HG02588 (cell line): ENCODE results near the gene FARP1.

Experiments
- ATAC-seq: cut with Tn5 transposase; IDR thresholded peaks from one replicate; pipeline ENCODE4 v1.9.1; 2021; ENCODE audit warnings: mild to moderate bottlenecking, moderate library complexity; ENCODE audit not compliant: unreplicated experiment

Gene FARP1

DNA sequence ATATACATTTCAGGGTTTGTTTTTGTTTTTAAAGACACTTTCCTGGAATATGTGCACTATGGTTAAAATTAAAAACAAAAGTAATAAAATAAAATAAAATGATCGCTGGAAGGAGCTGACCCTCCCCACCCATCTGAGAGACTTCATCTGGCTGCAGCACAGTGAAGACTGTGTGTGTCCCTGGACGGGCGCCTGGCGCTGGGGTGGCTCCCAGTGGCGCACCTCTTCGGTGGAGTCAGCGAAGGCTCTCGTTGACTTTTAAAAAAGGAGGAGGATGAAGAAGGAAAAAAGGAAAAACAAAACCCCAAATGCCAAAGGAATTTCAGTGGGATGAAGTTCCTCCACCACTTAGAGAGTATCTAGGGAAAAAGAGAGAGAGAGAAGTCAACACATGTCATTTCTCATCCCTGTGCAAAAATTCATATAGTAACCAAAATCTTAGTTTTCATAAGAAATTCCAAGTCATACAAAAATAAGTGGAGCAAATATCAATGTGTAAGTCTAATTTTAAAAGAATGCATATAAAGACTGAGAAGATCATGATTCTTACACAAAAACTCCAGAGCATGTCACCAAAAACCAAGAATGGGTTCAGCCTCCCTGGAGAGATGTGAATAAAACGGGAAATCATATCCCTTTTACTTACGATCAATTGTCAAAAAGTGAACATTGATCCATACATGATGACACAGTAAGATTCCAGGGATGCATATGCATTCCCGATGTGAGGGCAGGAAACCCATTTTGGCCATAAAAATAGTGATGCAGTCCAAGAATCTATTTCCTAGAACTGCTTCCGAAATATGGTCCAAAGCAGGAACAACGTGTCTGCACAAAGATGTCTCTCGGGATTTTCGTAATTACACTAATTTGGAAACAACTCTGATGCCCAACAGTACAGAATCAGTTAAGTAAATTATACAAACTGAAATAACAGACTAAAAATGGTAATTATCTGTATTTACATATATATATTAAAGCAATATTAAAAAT lies 310.3 kb downstream of the FARP1 start:
- no peak for ATAC-seq

- no peak for ATAC-seq
Observed at GRCh38 chr13:98454389-98454881, 311.5 kb downstream of the FARP1 start.

GRCh38 chr13:98456413-98456845 lies 313.5 kb downstream of the FARP1 start:
- no peak for ATAC-seq

GRCh38 chr13:98457053-98457452 lies 314.2 kb downstream of the FARP1 start:
- no peak for ATAC-seq

GRCh38 chr13:98458431-98458830 lies 315.5 kb downstream of the FARP1 start:
- no peak for ATAC-seq

- no peak for ATAC-seq
Observed at GRCh38 chr13:98459171-98459681, 316.3 kb downstream of the FARP1 start.

GRCh38 chr13:98459721-98460370 lies 317.0 kb downstream of the FARP1 start:
- ATAC-seq, result no peak

GRCh38 chr13:98460516-98460915 lies 317.6 kb downstream of the FARP1 start:
- ATAC-seq, result no peak

GRCh38 chr13:98461486-98462240 lies 318.8 kb downstream of the FARP1 start:
- no peak for ATAC-seq

DNA sequence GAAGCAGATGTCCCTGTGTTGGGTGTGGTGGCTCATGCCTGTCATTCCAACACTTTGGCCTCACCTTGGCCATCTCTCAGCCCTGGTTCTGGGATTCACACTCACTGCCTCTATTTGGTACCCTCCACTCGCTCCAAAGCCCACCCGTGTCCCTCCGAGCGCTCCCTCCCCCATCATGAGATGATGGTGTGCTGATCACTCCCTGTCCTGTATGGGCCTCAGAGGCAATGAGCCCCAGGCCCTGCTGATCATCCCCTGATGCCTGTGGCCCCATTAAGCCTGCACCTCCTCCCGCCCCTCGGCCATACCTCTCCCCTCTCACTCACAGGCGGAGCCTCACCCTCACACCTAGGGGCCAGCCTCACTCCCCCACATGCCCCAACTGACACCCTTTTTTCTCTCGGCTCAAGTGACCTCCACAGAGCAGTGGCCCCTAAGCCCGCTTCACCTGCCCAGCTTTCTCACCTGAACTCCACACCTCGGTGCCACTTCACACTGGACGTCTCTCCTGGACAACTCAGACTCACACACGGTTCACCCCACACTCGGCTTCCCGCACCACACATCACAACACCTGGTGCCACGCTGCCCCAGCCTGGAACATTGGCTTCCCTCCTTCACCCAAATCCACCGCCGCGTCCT lies 319.5 kb downstream of the FARP1 start:
- no peak for ATAC-seq

GRCh38 chr13:98462946-98463345 lies 320.1 kb downstream of the FARP1 start:
- no peak for ATAC-seq

DNA sequence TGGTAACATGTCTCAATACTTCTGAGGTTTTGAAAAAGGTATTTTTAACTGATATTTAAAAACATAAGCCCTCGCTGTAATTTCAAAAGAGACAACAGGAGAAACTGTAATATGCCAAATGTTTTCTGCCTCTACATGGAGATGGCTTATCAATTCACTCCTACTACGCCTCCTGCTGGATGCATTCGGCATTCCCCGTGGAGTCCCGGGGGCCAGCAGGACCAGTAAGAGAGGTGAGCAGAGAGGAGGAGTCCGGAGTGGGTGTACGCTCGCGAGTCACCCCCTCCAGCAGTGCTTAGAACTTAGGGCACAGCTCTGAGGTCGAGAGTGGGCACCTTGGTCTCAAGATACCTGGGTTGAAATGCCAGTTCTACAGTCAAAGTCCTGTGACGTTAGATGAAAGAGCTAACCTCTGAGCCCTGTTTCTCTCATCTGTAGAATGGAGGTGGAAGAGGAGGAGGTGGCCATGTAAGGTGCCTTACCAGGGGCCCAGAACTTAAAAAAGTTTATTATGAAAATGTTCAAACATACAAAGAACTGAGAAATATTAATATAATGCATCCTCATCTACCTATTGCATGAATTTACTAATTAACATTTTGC lies 323.8 kb downstream of the FARP1 start:
- no peak for ATAC-seq

GRCh38 chr13:98467263-98467985 lies 324.5 kb downstream of the FARP1 start:
- ATAC-seq, result no peak

GRCh38 chr13:98468361-98468760 lies 325.5 kb downstream of the FARP1 start:
- ATAC-seq, result no peak

DNA sequence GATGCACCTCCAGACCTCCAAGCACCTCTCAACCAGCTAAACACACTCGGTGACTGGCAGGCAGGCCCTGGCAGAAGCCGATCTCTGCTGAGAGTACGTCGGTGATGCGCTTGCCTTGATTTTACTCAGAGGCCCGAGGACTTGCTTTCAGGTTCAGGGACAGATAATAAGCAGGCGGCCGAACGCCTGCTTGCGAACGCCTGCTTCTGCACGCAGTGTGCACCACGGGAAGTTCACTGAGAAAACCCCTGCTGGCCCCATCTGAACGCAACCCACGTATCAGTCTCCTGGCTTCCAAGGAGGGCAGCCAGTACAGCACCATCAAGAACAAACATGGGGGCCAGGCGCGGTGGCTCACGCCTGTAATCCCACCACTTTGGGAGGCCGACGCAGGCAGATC lies 326.0 kb downstream of the FARP1 start:
- no peak for ATAC-seq

DNA sequence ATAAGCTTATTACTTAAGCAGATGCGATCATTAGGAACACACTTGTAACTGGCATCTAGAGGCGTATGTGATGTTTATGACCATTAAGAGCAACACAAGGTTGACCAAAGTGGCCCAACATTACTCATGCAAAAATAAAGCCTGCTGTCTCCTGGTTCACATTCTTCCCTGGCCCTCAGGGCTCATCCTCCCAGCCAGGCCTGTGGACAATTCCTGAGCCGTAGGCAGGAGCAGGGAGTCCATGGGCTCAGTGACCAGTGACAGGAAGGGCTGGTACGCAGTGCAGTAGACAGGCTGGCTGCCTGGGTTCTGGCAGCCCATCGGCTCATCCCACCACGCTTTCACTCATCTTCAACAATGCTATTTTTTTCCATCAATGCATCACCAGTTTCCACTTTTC lies 328.0 kb downstream of the FARP1 start:
- ATAC-seq, result no peak

DNA sequence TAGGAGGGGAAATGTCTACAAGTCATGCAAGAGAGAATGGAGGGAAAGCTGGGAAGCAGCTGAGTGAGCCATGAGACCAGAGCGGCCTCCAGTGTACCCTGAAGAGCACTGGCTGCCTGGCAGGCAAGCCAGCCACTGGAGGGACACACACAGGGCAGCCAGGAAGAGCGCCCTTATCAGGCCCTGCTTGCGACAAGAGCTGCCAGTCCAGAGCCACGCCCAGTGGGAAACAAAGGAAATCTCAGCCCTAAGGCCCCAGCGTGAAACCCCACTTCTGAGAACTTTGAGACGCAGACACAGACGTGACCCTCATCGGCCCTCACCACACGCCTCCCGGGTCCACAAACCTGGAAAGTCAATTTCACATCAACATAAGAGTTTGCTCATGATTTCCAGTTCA lies 329.0 kb downstream of the FARP1 start:
- ATAC-seq, result no peak

- no peak for ATAC-seq
Observed at GRCh38 chr13:98473135-98473787, 330.4 kb downstream of the FARP1 start.

DNA sequence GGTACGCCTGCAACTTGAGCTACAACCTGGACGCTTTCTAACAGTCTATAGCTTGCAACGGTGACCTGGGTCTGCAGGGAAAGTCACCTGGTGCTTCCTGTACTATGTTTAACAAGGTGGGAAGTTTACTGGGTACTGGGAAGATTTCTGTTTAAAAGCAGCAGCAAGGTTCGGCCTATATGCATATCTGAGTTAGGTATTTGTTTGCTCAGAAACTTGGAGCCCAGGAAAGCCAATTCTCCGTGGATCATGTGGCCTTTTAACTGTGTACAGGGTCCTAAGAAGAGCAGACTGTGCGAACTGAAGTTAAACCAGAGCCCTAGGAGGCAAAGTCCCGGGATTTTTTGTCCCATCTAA lies 330.9 kb downstream of the FARP1 start:
- no peak for ATAC-seq
